Hepatocyte (in vitro differentiated cells): ENCODE measurements around the gene ROBO1.

ENCODE experiments used
- EZH2 ChIP-seq: fragments of 200-600 bp; sonication (generic); IDR thresholded peaks from 2 replicates; pipeline ENCODE4 v1.6.1; 2016; ENCODE audit warnings: antibody characterized with exemption, mild to moderate bottlenecking, borderline replicate concordance
- EZH2phosphoT487 ChIP-seq: fragments of 200-600 bp; sonication (generic); IDR thresholded peaks from one replicate; pipeline ENCODE4 v1.6.1; 2018; ENCODE audit warnings: antibody characterized with exemption, mild to moderate bottlenecking, low read depth, moderate library complexity; ENCODE audit not compliant: unreplicated experiment, severe bottlenecking
- TF ChIP-seq, protein P1 (sequence below): fragments of 200-600 bp; sonication (generic); IDR thresholded peaks from 2 replicates; pipeline ENCODE4 v1.5.1; 2016; ENCODE audit warnings: antibody characterized with exemption, mild to moderate bottlenecking; ENCODE audit not compliant: poor library complexity

- TF ChIP-seq, protein P1, sequence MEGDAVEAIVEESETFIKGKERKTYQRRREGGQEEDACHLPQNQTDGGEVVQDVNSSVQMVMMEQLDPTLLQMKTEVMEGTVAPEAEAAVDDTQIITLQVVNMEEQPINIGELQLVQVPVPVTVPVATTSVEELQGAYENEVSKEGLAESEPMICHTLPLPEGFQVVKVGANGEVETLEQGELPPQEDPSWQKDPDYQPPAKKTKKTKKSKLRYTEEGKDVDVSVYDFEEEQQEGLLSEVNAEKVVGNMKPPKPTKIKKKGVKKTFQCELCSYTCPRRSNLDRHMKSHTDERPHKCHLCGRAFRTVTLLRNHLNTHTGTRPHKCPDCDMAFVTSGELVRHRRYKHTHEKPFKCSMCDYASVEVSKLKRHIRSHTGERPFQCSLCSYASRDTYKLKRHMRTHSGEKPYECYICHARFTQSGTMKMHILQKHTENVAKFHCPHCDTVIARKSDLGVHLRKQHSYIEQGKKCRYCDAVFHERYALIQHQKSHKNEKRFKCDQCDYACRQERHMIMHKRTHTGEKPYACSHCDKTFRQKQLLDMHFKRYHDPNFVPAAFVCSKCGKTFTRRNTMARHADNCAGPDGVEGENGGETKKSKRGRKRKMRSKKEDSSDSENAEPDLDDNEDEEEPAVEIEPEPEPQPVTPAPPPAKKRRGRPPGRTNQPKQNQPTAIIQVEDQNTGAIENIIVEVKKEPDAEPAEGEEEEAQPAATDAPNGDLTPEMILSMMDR = no peak
- TF ChIP-seq EZH2phosphoT487 (no peak), EZH2 (no peak)
These were observed 766.5 kb downstream of the ROBO1 start for GRCh38 chr3:79001255-79001654.
